ENCODE data around the gene NRDC.

The NRDC gene

GRCh38 chr1:51794260-51794659, 84.3 kb downstream of the NRDC start:
- TF ChIP-seq, protein P1, sequence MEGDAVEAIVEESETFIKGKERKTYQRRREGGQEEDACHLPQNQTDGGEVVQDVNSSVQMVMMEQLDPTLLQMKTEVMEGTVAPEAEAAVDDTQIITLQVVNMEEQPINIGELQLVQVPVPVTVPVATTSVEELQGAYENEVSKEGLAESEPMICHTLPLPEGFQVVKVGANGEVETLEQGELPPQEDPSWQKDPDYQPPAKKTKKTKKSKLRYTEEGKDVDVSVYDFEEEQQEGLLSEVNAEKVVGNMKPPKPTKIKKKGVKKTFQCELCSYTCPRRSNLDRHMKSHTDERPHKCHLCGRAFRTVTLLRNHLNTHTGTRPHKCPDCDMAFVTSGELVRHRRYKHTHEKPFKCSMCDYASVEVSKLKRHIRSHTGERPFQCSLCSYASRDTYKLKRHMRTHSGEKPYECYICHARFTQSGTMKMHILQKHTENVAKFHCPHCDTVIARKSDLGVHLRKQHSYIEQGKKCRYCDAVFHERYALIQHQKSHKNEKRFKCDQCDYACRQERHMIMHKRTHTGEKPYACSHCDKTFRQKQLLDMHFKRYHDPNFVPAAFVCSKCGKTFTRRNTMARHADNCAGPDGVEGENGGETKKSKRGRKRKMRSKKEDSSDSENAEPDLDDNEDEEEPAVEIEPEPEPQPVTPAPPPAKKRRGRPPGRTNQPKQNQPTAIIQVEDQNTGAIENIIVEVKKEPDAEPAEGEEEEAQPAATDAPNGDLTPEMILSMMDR (IDR thresholded peaks at IDR 0.05), result no peak

- TF ChIP-seq, protein P1 (IDR thresholded peaks at IDR 0.05), result no peak
These were observed 85.7 kb downstream of the NRDC start for GRCh38 chr1:51792864-51793263.

DNA sequence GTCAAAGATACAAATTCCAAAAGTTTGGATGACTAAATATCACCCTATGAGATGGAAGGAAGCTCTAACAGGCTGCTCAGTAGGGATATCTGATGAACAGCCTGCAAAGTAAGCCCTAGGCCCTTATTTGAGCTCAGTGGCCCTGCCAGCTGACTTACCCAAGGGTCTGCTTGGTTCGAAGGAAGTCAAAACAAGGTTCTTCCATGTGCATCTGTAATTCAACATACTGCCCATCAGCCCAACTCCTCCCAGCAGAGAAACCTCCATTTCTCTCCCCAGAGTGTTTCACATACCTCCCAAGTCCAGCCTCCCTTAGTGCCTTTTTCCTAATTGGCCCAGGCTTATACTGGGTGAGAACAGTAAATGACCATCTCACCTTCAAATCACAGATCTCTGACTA, 86.6 kb downstream of the NRDC start:
- TF ChIP-seq, protein P1 (IDR thresholded peaks at IDR 0.05), result no peak

- TF ChIP-seq, protein P1 (IDR thresholded peaks at IDR 0.05), result no peak
These were observed 88.1 kb downstream of the NRDC start for GRCh38 chr1:51790385-51790784.

DNA sequence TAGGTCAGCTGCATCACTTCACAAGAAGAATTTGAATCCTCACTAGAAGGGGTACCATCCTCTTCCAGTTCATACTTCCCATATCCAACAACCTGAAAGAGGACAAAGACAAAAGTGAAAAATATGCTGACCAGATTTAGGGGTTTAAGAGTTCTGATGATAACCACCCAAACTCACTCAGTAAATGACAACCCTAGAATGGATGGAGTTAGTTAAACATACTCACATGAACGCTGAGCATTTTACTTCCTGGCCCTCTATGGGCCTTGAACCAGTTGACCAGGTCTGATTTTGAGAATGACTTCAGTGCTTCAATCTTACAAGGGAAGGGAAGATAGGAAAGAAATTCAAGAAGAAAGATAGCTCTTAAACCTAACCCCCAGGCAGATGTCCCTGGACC, 89.2 kb downstream of the NRDC start:
- TF ChIP-seq, protein P1 (IDR thresholded peaks at IDR 0.05), result no peak

DNA sequence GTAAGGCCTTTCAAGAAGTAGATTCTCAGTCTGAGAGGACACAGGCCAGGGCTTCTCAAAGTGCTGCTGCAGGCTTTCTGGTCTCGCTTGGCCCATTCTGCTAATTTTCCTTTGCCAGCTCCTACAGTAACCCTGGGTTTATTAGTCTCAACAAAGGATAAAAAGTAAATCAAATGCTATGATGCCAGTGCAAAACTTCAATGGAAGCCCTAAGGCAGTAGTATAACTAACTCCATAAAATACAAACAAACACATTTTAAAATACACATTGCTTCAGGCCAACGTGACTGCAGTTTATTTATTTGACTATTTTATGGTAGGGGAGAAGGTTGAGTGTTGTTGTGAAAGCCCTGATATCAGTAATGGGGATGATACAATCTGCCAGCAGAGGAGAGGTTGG, 89.6 kb downstream of the NRDC start:
- TF ChIP-seq, protein P1 (IDR thresholded peaks at IDR 0.05), result no peak

GRCh38 chr1:51784997-51785421, 93.5 kb downstream of the NRDC start:
- TF ChIP-seq, protein P1 (IDR thresholded peaks at IDR 0.05), result no peak

DNA sequence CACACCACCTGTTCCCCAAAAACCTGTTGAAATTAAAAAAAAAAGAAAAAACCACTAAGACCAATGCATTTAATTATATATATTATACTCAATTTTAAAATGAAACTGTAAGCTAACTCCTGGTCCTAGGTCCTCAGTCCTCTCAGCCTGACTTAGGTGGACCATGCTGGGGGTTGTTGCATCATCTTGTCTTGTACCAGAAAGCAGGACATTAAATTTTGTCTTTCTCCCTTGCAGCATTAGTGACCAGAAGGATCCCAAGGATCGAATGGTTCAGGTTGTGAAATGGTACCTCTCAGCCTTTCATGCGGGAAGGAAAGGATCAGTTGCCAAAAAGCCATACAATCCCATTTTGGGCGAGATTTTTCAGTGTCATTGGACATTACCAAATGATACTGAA, 97.6 kb downstream of the NRDC start:
- TF ChIP-seq, protein P1 (IDR thresholded peaks at IDR 0.05), result no peak

Measured in LNCAP (cell line).